DND-41 (cell line): Measurements from ENCODE around the gene NIPSNAP2.

Experiments
- CTCF ChIP-seq: IDR thresholded peaks from 2 replicates; pipeline ENCODE4 v1.5.1; 2012; ENCODE audit warnings: borderline replicate concordance, low read length, moderate library complexity, mild to moderate bottlenecking; ENCODE audit not compliant: poor library complexity, severe bottlenecking; ENCODE audit errors: extremely low read depth
- EZH2 ChIP-seq: IDR thresholded peaks from 3 replicates; pipeline ENCODE4 v1.6.1; 2012; ENCODE audit warnings: borderline replicate concordance, low read depth, mild to moderate bottlenecking, moderate library complexity, low read length, inconsistent platforms; ENCODE audit not compliant: severe bottlenecking

GRCh38 chr7:56026538-56026937 is 62.2 kb downstream of the NIPSNAP2 start:
- TF ChIP-seq CTCF (no peak), EZH2 (no peak)
